Keratinocyte (primary cell): ENCODE measurements around the gene TMEM229B.

ENCODE experiments used
- EZH2 ChIP-seq: IDR thresholded peaks from one replicate; pipeline ENCODE4 v1.6.1; 2012; ENCODE audit warnings: inconsistent platforms, mild to moderate bottlenecking, low read length, moderate library complexity
- TF ChIP-seq, protein P1 (sequence below), 3 experiments: IDR thresholded peaks in 1 of 3; conservative IDR thresholded peaks in 1 of 3; optimal IDR thresholded peaks in 1 of 3; 2 replicates in 2 of 3; 3 replicates in 1 of 3; pipeline versions ENCODE3 to v1.5.1; 2011; ENCODE audit warnings: low read length in 3 of 3, mild to moderate bottlenecking in 3 of 3, moderate library complexity in 2 of 3, control low read depth in 1 of 3, inconsistent platforms in 1 of 3; ENCODE audit not compliant: insufficient read depth in 2 of 3; ENCODE audit errors: extremely low read depth in 1 of 3

DNA sequence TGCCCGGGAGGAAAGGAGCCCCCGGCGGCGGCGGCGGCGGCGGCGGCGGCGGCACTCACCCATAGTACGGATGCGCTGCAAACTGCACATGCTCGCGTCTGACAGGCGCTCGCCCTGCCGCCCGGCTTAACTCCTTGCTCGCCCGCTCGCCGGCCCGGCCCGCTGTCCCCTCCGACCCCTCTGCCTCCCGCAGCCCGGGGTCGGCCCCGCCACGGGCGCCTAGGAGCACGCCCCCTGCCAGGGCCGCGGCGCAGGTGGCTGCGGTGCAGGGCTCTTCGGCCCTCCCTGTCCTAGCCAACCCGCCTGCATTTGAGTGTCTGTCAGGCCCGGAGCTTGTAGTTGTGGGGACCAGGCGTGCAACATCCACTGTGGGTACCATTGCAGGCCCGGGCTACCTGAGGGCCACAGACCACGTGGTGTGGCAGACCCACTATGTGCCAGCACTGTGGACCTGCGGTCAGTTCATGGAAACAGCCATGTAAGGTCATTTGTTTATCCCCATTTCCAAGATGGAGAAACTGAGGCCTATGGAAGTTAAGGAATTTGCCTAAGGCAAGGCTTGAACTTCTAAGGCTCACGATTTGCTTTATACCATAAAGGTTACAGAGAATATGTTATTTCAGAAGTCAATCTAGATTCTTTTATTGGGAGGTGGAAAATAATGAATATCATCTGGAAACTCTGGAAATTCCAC lies 27.0 kb upstream of the TMEM229B start:
- TF ChIP-seq, protein P1, sequence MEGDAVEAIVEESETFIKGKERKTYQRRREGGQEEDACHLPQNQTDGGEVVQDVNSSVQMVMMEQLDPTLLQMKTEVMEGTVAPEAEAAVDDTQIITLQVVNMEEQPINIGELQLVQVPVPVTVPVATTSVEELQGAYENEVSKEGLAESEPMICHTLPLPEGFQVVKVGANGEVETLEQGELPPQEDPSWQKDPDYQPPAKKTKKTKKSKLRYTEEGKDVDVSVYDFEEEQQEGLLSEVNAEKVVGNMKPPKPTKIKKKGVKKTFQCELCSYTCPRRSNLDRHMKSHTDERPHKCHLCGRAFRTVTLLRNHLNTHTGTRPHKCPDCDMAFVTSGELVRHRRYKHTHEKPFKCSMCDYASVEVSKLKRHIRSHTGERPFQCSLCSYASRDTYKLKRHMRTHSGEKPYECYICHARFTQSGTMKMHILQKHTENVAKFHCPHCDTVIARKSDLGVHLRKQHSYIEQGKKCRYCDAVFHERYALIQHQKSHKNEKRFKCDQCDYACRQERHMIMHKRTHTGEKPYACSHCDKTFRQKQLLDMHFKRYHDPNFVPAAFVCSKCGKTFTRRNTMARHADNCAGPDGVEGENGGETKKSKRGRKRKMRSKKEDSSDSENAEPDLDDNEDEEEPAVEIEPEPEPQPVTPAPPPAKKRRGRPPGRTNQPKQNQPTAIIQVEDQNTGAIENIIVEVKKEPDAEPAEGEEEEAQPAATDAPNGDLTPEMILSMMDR (optimal IDR thresholded peaks at IDR 0.05 in 1 of 3, IDR thresholded peaks at IDR 0.05 in 1 of 3, conservative IDR thresholded peaks at IDR 0.05 in 1 of 3; ENCODE audit: extremely low read depth in 1 of 3, insufficient read depth in 2 of 3, low read length in 3 of 3): no peak
- no peak for TF ChIP-seq EZH2
